Choroid plexus epithelial cell (primary cell): ENCODE data around the gene CD4.
"Not testable (repeated sequence)": the region's sequence is repeated elsewhere in the genome, so short reads cannot be mapped to it uniquely, and the experiment has no call there.

Source experiments
- DNase-seq: peaks from one replicate; pipeline ENCODE4 v3.0.0-alpha.2; 2010; ENCODE audit warnings: low read depth
- H3K4me3 ChIP-seq: 2 replicates; pipeline ENCODE4 v1.5.1; 2011; ENCODE audit warnings: low read depth, mild to moderate bottlenecking, control low read depth, low read length, moderate library complexity
- CTCF ChIP-seq: conservative IDR thresholded peaks from 2 replicates; pipeline ENCODE4 v1.5.1; 2011; ENCODE audit warnings: low read depth, mild to moderate bottlenecking, control low read depth, inconsistent platforms, low read length, moderate library complexity

The CD4 gene

GRCh38 chr12:6788972-6789924 is at the start of gene CD4:
Gene CD4 (plus strand): TSS chr12:6789528. CDS start chr12:6800139, 10,611 bp downstream.
- no peak for DNase-seq
- no peak within 1 kb of the TSS for H3K4me3 ChIP-seq
- no peak for TF ChIP-seq CTCF

- H3K4me3 ChIP-seq, DNase-seq: not testable (repeated sequence)
These were observed 47.2 kb upstream of the CD4 start for GRCh38 chr12:6742080-6742479.

- H3K4me3 ChIP-seq: no peak overlapping the region
- no peak for TF ChIP-seq CTCF
- DNase-seq: no peak
These were observed 46.5 kb upstream of the CD4 start for GRCh38 chr12:6742834-6743233.

GRCh38 chr12:6743300-6743699 is 46.0 kb upstream of the CD4 start:
- not testable (repeated sequence) for DNase-seq

GRCh38 chr12:6745741-6746525 is 43.4 kb upstream of the CD4 start:
- no peak for TF ChIP-seq CTCF
- DNase-seq: no peak
- no peak overlapping the region for H3K4me3 ChIP-seq

More at GRCh38 chr12:6743300-6743699, 46.0 kb upstream of the CD4 start:
- not testable (repeated sequence) for H3K4me3 ChIP-seq

- no peak for TF ChIP-seq CTCF
- no peak overlapping the region for H3K4me3 ChIP-seq
- DNase-seq: no peak
These were observed 42.1 kb upstream of the CD4 start for GRCh38 chr12:6747216-6747615.

- TF ChIP-seq CTCF: no peak
- H3K4me3 ChIP-seq: no peak overlapping the region
- no peak for DNase-seq
These were observed 40.6 kb upstream of the CD4 start for GRCh38 chr12:6748761-6749160.
